Neuronal stem cell (in vitro differentiated cells): Measurements from ENCODE around the gene ACTR3C.

Source experiments
- DNase-seq: peaks from one replicate; pipeline ENCODE4 v3.0.0-alpha.2; 2013; ENCODE audit warnings: low spot score
- H2AFZ ChIP-seq: one replicate; pipeline ENCODE4 v1.6.1; 2013; ENCODE audit warnings: mild to moderate bottlenecking, low read length, inconsistent platforms
- H2AK5ac ChIP-seq: 2 replicates; pipeline ENCODE4 v1.6.1; 2013; ENCODE audit warnings: low read depth, mild to moderate bottlenecking, inconsistent platforms, low read length, moderate library complexity, mixed read lengths
- H2BK120ac ChIP-seq: 2 replicates; pipeline ENCODE4 v1.6.1; 2013; ENCODE audit warnings: low read depth, mild to moderate bottlenecking, inconsistent platforms, low read length, moderate library complexity, mixed read lengths
- H2BK12ac ChIP-seq: one replicate; pipeline ENCODE4 v1.6.1; 2013; ENCODE audit warnings: low read length, inconsistent platforms
- H2BK15ac ChIP-seq: 2 replicates; pipeline ENCODE4 v1.6.1; 2013; ENCODE audit warnings: mild to moderate bottlenecking, low read length, inconsistent platforms, mixed read lengths
- H2BK5ac ChIP-seq: one replicate; pipeline ENCODE4 v1.6.1; 2013; ENCODE audit warnings: inconsistent platforms, mild to moderate bottlenecking, low read length, moderate library complexity
- H3K14ac ChIP-seq: one replicate; pipeline ENCODE4 v1.6.1; 2013; ENCODE audit warnings: low read length, inconsistent platforms
- H3K18ac ChIP-seq: 2 replicates; pipeline ENCODE4 v1.6.1; 2013; ENCODE audit warnings: low read length, inconsistent platforms
- H3K23ac ChIP-seq: 2 replicates; pipeline ENCODE4 v1.6.1; 2013; ENCODE audit warnings: low read depth, mild to moderate bottlenecking, mixed read lengths, low read length, inconsistent platforms; ENCODE audit not compliant: poor library complexity
- H3K27ac ChIP-seq: replicated peaks from 3 replicates; pipeline ENCODE4 v1.5.1; 2013; ENCODE audit warnings: low read length, inconsistent platforms
- H3K27me3 ChIP-seq, 3 experiments: 2 replicates each; pipeline ENCODE4 v1.6.1; 2013; ENCODE audit warnings: low read length in 3 of 3, mild to moderate bottlenecking in 2 of 3, inconsistent platforms in 1 of 3, low read depth in 1 of 3, mixed read lengths in 1 of 3, moderate library complexity in 1 of 3; ENCODE audit not compliant: control insufficient read depth in 3 of 3, insufficient read depth in 3 of 3
- H3K36me3 ChIP-seq, 2 donors: replicated peaks in 1 of 2; 2 replicates each; pipeline ENCODE4 v1.6.1; 2013; ENCODE audit warnings: low read length in 2 of 2; ENCODE audit not compliant: control insufficient read depth in 2 of 2, insufficient read depth in 2 of 2
- H3K4ac ChIP-seq: 2 replicates; pipeline ENCODE4 v1.6.1; 2013; ENCODE audit warnings: inconsistent platforms, mild to moderate bottlenecking, low read length, moderate library complexity
- H3K4me1 ChIP-seq, 2 donors: 1 replicate in 1 of 2; 2 replicates in 1 of 2; pipeline ENCODE4 v1.6.1; 2013; ENCODE audit warnings: low read length in 2 of 2, low read depth in 1 of 2; ENCODE audit not compliant: control insufficient read depth in 2 of 2, insufficient read depth in 1 of 2
- H3K4me2 ChIP-seq: one replicate; pipeline ENCODE4 v1.6.1; 2013; ENCODE audit warnings: mild to moderate bottlenecking, low read length, inconsistent platforms; ENCODE audit not compliant: insufficient read depth, poor library complexity, severe bottlenecking
- H3K4me3 ChIP-seq, 2 donors: 2 replicates each; pipeline ENCODE4 v1.5.1; 2013; ENCODE audit warnings: low read length in 2 of 2, mild to moderate bottlenecking in 2 of 2, inconsistent platforms in 1 of 2, moderate library complexity in 1 of 2
- H3K79me1 ChIP-seq: one replicate; pipeline ENCODE4 v1.6.1; 2013; ENCODE audit warnings: low read depth, mild to moderate bottlenecking, inconsistent platforms, low read length, moderate library complexity
- H3K9ac ChIP-seq: one replicate; pipeline ENCODE4 v1.6.1; 2013; ENCODE audit warnings: mild to moderate bottlenecking, low read depth, low read length, inconsistent platforms; ENCODE audit not compliant: poor library complexity
- H3K9me3 ChIP-seq, 2 donors: replicated peaks in 1 of 2; 2 replicates each; pipeline versions ENCODE3 to v1.6.1; 2013; ENCODE audit warnings: low read length in 2 of 2, mild to moderate bottlenecking in 2 of 2, inconsistent platforms in 1 of 2, low read depth in 1 of 2, mixed read lengths in 1 of 2, moderate library complexity in 1 of 2; ENCODE audit not compliant: control insufficient read depth in 2 of 2, insufficient read depth in 1 of 2
- H4K8ac ChIP-seq: one replicate; pipeline ENCODE4 v1.6.1; 2013; ENCODE audit warnings: low read depth, mild to moderate bottlenecking, inconsistent platforms, low read length, moderate library complexity
- H4K91ac ChIP-seq: one replicate; pipeline ENCODE4 v1.6.1; 2013; ENCODE audit warnings: low read length, low read depth, mild to moderate bottlenecking, inconsistent platforms; ENCODE audit not compliant: poor library complexity
- WGBS, 2 donors: extraction: QIAGEN DNeasy Blood & Tissue Kit; methylation state at CpG; one replicate each; pipeline ENCODE4 v1.1.7; 2013; ENCODE audit warnings: missing lambda C conversion rate in 2 of 2, mixed read lengths in 1 of 2; ENCODE audit not compliant: insufficient read length in 2 of 2, insufficient replicate concordance in 1 of 2; ENCODE audit errors: extremely low coverage in 2 of 2; 5-methylcytosine and 5-hydroxymethylcytosine counted together

ACTR3C gene

DNA sequence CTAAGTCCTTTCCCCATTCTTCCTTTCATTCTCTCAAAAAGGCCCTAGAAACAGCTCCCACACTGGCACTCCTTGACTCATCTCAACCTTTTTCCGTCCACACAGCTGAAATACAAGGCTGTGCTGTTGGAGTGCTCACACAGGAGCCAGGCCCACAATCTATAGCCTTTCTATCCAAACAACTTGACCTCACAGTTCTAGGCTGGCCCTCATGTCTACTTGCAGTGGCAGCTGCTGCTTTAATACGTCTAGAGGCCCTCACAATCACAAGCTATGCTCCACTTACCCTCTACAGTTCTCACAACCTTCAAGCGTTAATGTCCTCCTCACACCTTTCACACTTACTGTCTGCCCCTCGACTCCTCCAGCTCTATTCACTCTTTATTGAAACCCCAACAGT is 12.2 kb downstream of the ACTR3C start:
- Histone ChIP-seq H3K79me1 (no peaks in the 10 kb centered on the region), H4K91ac (no peak overlapping the region), H2BK5ac (no peak overlapping the region), H3K18ac (no peak overlapping the region), H3K27ac (no peak overlapping the region), H2AK5ac (no peak overlapping the region), H2AFZ (no peak overlapping the region), H3K4me3 (no peak overlapping the region), H3K9ac (no peak overlapping the region), H3K4me1 (peaks cover 7% of the 10 kb centered on the region in 2 donors), H3K4ac (no peak overlapping the region), H2BK12ac (no peak overlapping the region), H2BK15ac (no peak overlapping the region), H3K36me3 (no peaks in the 10 kb centered on the region), H3K9me3 (peaks cover 0 to 1% of the 10 kb centered on the region in 2 donors), H3K4me2 (no peak overlapping the region), H3K27me3 (peaks cover 0 to 5% (median 0%) of the 10 kb centered on the region in 3 experiments), H3K23ac (no peak overlapping the region), H4K8ac (no peak overlapping the region), H2BK120ac (no peak overlapping the region), H3K14ac (no peak overlapping the region)
- no peak for DNase-seq
- WGBS, 2 donors: no CpG with 5 or more reads among the region's 4 CpGs

DNA sequence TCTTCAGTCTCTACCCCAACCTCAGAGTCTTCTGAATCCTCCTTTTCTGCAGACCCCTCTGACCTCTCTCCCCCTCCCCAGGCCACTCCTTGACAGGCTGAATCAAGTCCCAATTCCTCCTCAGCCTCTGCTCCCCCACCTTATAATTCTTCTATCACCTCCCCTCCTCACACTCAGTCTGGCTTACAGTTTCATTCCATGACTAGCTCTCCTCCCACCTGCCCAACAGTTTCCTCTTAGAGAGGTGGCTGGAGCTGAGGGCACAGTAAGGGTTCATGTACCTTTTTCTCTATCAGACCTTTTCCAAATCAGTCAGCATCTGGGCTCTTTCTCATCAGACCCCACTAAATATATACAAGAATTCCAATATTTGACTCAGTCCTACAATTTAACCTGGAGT is 14.8 kb downstream of the ACTR3C start:
- Histone ChIP-seq H3K36me3 (no peaks in the 10 kb centered on the region), H3K9me3 (peaks cover 0 to 1% of the 10 kb centered on the region in 2 donors), H3K27ac (no peak overlapping the region), H3K14ac (no peak overlapping the region), H3K4me3 (no peak overlapping the region), H3K27me3 (no peaks in the 10 kb centered on the region), H4K91ac (no peak overlapping the region), H2BK120ac (no peak overlapping the region), H4K8ac (no peak overlapping the region), H3K4me2 (no peak overlapping the region), H3K79me1 (no peaks in the 10 kb centered on the region), H2BK15ac (no peak overlapping the region), H3K4ac (no peak overlapping the region), H2AFZ (no peak overlapping the region), H3K9ac (no peak overlapping the region), H2AK5ac (no peak overlapping the region), H3K4me1 (peaks cover 7% of the 10 kb centered on the region in 2 donors), H3K23ac (no peak overlapping the region), H2BK5ac (no peak overlapping the region), H3K18ac (no peak overlapping the region), H2BK12ac (no peak overlapping the region)
- no peak for DNase-seq

DNA sequence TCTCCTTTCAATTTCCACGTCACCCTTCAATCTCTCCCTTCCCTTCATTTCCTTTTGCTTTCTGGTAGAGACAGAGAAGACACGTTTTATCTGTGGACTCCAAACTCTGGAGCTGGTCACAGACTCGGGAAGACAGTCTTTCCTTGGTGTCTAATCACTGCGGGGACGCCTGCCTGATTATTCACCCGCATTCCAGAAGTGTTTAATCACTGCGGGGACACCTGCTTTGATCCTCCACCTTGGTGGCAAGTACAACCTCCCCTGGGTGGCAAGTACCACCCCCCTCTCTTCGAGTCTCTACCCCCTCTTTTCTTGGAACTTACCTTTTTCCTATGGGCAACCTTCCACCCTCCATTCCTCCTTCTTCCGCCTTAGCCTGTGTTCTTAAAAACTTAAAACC is 15.4 kb downstream of the ACTR3C start:
- H3K9me3 ChIP-seq: peaks cover 0 to 1% of the 10 kb centered on the region in 2 donors
- no peak overlapping the region for H3K23ac ChIP-seq
- DNase-seq: no peak
- no peaks in the 10 kb centered on the region for H3K36me3 ChIP-seq
- no peak overlapping the region for H4K91ac ChIP-seq
- no peak overlapping the region for H2BK12ac ChIP-seq
- H3K4me1 ChIP-seq: peaks cover 6 to 7% of the 10 kb centered on the region in 2 donors
- H3K27me3 ChIP-seq: no peaks in the 10 kb centered on the region
- H4K8ac ChIP-seq: no peak overlapping the region
- H2AFZ ChIP-seq: no peak overlapping the region
- no peaks in the 10 kb centered on the region for H3K79me1 ChIP-seq
- H3K9ac ChIP-seq: no peak overlapping the region
- 100% methylated on average over 1 of the region's 9 CpGs for WGBS, 2 donors
- H3K27ac ChIP-seq: no peak overlapping the region
- no peak overlapping the region for H2AK5ac ChIP-seq
- H2BK120ac ChIP-seq: no peak overlapping the region
- no peak overlapping the region for H3K4ac ChIP-seq
- H2BK5ac ChIP-seq: no peak overlapping the region
- no peak overlapping the region for H2BK15ac ChIP-seq
- no peak overlapping the region for H3K4me2 ChIP-seq
- no peak overlapping the region for H3K18ac ChIP-seq
- H3K14ac ChIP-seq: no peak overlapping the region
- H3K4me3 ChIP-seq: no peak overlapping the region

DNA sequence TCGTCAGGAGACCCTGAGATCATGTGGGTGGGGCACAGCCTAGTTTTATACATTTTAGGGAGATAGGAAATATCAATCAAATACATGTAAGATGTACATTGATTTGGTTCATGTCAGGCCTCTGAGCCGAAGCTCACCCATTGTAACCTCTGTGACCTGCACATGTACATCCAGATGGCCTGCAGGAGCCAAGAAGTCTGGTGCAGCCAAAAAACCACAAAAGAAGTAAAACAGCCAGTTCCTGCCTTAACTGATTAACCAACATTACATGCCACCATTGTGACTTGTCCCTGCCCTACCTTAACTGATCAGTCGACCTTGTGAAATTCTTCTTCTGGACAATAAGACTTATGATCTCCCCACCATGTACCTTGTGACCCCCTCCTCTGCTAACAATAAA is 16.2 kb downstream of the ACTR3C start:
- no peak overlapping the region for H3K9ac ChIP-seq
- H3K9me3 ChIP-seq: peaks cover 0 to 1% of the 10 kb centered on the region in 2 donors
- H3K14ac ChIP-seq: no peak overlapping the region
- H2BK15ac ChIP-seq: no peak overlapping the region
- no peak overlapping the region for H2BK12ac ChIP-seq
- H3K27me3 ChIP-seq: no peaks in the 10 kb centered on the region
- H4K91ac ChIP-seq: no peak overlapping the region
- no peak for DNase-seq
- H3K23ac ChIP-seq: no peak overlapping the region
- H4K8ac ChIP-seq: no peak overlapping the region
- no peak overlapping the region for H3K4me3 ChIP-seq
- H3K4me1 ChIP-seq: peaks cover 4 to 6% of the 10 kb centered on the region in 2 donors
- H2AFZ ChIP-seq: no peak overlapping the region
- no peak overlapping the region for H2BK120ac ChIP-seq
- H3K79me1 ChIP-seq: no peaks in the 10 kb centered on the region
- no peak overlapping the region for H3K27ac ChIP-seq
- no peak overlapping the region for H3K4me2 ChIP-seq
- WGBS, 2 donors: no CpG with 5 or more reads among the region's 3 CpGs
- H2BK5ac ChIP-seq: no peak overlapping the region
- no peak overlapping the region for H2AK5ac ChIP-seq
- H3K4ac ChIP-seq: no peak overlapping the region
- no peaks in the 10 kb centered on the region for H3K36me3 ChIP-seq
- H3K18ac ChIP-seq: no peak overlapping the region
